ENCODE data around the gene CHMP6.

The CHMP6 gene

GRCh38 chr17:80995131-80995530 is 3.5 kb downstream of the CHMP6 start:
- no peak for DNase-seq

- DNase-seq, result no peak
Measured at GRCh38 chr17:80996422-80997305, 5.0 kb downstream of the CHMP6 start.

GRCh38 chr17:80997424-80998117 is 5.9 kb downstream of the CHMP6 start:
- no peak for DNase-seq

GRCh38 chr17:80998118-80998747 is 6.6 kb downstream of the CHMP6 start:
- DNase-seq, result no peak

- no peak for DNase-seq
Measured at GRCh38 chr17:80998748-80999535, 7.3 kb downstream of the CHMP6 start.

GRCh38 chr17:80999536-81000333 is 8.1 kb downstream of the CHMP6 start:
- no peak for DNase-seq

- no peak for DNase-seq
Measured at GRCh38 chr17:81000334-81000630, 8.6 kb downstream of the CHMP6 start.

- DNase-seq, result no peak
Measured at GRCh38 chr17:81000631-81001357, 9.2 kb downstream of the CHMP6 start.

- DNase-seq, result no peak
Measured at GRCh38 chr17:81002013-81002384, 10.4 kb downstream of the CHMP6 start.

GRCh38 chr17:81002409-81003361 is 11.0 kb downstream of the CHMP6 start:
- DNase-seq, result peak; percentile 90

GRCh38 chr17:81003711-81004475 is 12.3 kb downstream of the CHMP6 start:
- DNase-seq, result peak; percentile 46

GRCh38 chr17:81006891-81007290 is 15.2 kb downstream of the CHMP6 start:
- DNase-seq, result no peak

GRCh38 chr17:81008140-81008539 is 16.5 kb downstream of the CHMP6 start:
- no peak for DNase-seq

- no peak for DNase-seq
Measured at GRCh38 chr17:81009136-81009535, 17.5 kb downstream of the CHMP6 start.

GRCh38 chr17:81010935-81011334 is 19.3 kb downstream of the CHMP6 start:
- no peak for DNase-seq

- DNase-seq, result no peak
Measured at GRCh38 chr17:81011951-81012350, 20.3 kb downstream of the CHMP6 start.

- DNase-seq, result no peak
Measured at GRCh38 chr17:81012574-81013447, 21.2 kb downstream of the CHMP6 start.

- no peak for DNase-seq
Measured at GRCh38 chr17:81013642-81014041, 22.0 kb downstream of the CHMP6 start.

GRCh38 chr17:81015136-81015535 is 23.5 kb downstream of the CHMP6 start:
- no peak for DNase-seq

Data from hematopoietic multipotent progenitor cell treated with erythropoietin and hydrocortisone succinate and interleukin-3 and kit ligand, for 6 days (in vitro differentiated cells).